HepG2 (cell line): Measurements from ENCODE around the gene STOML3. TPM values are rescaled to one million over a fixed set of nuclear protein-coding genes. Genes with fewer than 3 reads are reported as not detected.

ENCODE experiments used
- ATAC-seq: fragments of 200-7000 bp; cut with Tn5 transposase; 3 replicates; pipeline ENCODE4 v1.9.1; 2020; ENCODE audit warnings: mild to moderate bottlenecking, moderate library complexity
- BruUV-seq: library from RNA; stranded (reverse); fragments of 400-500 nt; replicated peaks from 2 replicates; lab custom pipeline; 2021; lab: Mats Ljungman, UMichigan
- CTCF ChIA-PET: fragments of 300-600 bp; formaldehyde crosslinking; extraction: SDS; loops from one replicate; lab custom pipeline; 2021; ENCODE audit warnings: low total read pairs, inconsistent platforms, low intra/inter-chr PET ratio; lab: Yijun Ruan, JAX
- POLR2A ChIA-PET: fragments of 350-600 bp; sonication (Branson Sonifier 250); formaldehyde crosslinking; loops from one replicate; lab custom pipeline; 2020; ENCODE audit warnings: antibody characterized with exemption, inconsistent platforms; lab: Yijun Ruan, JAX
- DNase-seq: peaks from one replicate; pipeline ENCODE4 v3.0.0-alpha.2; 2015; ENCODE audit warnings: low spot score
- FAIRE-seq: peaks from 3 replicates; lab custom pipeline; 2011; peaks lifted over from hg19 to GRCh38; lab: Jason Lieb, UNC
- H2AFZ ChIP-seq: one replicate; pipeline ENCODE4 v1.6.1; 2011; ENCODE audit warnings: low read length, inconsistent platforms
- H3K27ac ChIP-seq: fragments of 300-600 bp; 3 replicates; pipeline ENCODE4 v1.8.0; 2011; ENCODE audit warnings: mixed run types, mild to moderate bottlenecking, mixed read lengths, low read length, inconsistent platforms; ENCODE audit not compliant: insufficient read depth; ENCODE audit errors: extremely low read length
- H3K27me3 ChIP-seq, 2 experiments: fragments of 200-600 bp in 1 of 2; 2 replicates in 1 of 2; 3 replicates in 1 of 2; pipeline versions ENCODE4 v1.6.0 to v1.8.0; 2011; ENCODE audit warnings: low read length in 2 of 2, mild to moderate bottlenecking in 2 of 2, moderate library complexity in 2 of 2, inconsistent platforms in 1 of 2; ENCODE audit not compliant: insufficient read depth in 2 of 2, control insufficient read depth in 1 of 2
- H3K36me3 ChIP-seq, 2 experiments: fragments of 200-600 bp in 1 of 2; replicated peaks in 1 of 2; 2 replicates in 1 of 2; 3 replicates in 1 of 2; pipeline versions ENCODE4 v1.5.1 to v1.8.0; 2011; ENCODE audit warnings: low read length in 2 of 2, inconsistent platforms in 1 of 2; ENCODE audit not compliant: insufficient read depth in 2 of 2, control insufficient read depth in 1 of 2
- H3K4me1 ChIP-seq: 2 replicates; pipeline ENCODE4 v1.5.1; 2012; ENCODE audit warnings: low read length, inconsistent platforms; ENCODE audit not compliant: insufficient read depth
- H3K4me2 ChIP-seq: 2 replicates; pipeline ENCODE4 v1.6.0; 2011; ENCODE audit warnings: low read depth, low read length, inconsistent platforms
- H3K4me3 ChIP-seq, 3 experiments: fragments of 200-600 bp in 1 of 3; sonication (generic), shearing (Covaris generic) in 1 of 3; replicated peaks in 1 of 3; 2 replicates each; pipeline ENCODE4 v1.5.1; 2011 to 2016; ENCODE audit warnings: low read length in 3 of 3, inconsistent platforms in 2 of 3, low read depth in 2 of 3, mild to moderate bottlenecking in 2 of 3, control low read depth in 1 of 3, mixed read lengths in 1 of 3; ENCODE audit not compliant: insufficient read depth in 1 of 3
- H3K79me2 ChIP-seq: one replicate; pipeline ENCODE4 v1.6.1; 2011; ENCODE audit warnings: low read length, inconsistent platforms; ENCODE audit not compliant: insufficient read depth
- H3K9ac ChIP-seq: 2 replicates; pipeline ENCODE4 v1.6.0; 2011; ENCODE audit warnings: mild to moderate bottlenecking, low read depth, low read length, inconsistent platforms; ENCODE audit not compliant: insufficient read depth
- H3K9me3 ChIP-seq: 2 replicates; pipeline ENCODE4 v1.5.1; 2012; ENCODE audit warnings: mild to moderate bottlenecking, low read length
- H4K20me1 ChIP-seq: 2 replicates; pipeline ENCODE4 v1.6.0; 2011; ENCODE audit warnings: inconsistent platforms, mild to moderate bottlenecking, low read length, moderate library complexity; ENCODE audit not compliant: insufficient read depth
- HDAC1 ChIP-seq: sonication (generic); formaldehyde crosslinking; IDR thresholded peaks from 2 replicates; pipeline ENCODE4 v1.5.1; 2020; ENCODE audit warnings: mild to moderate bottlenecking, missing genetic modification reagents
- KMT2A ChIP-seq: sonication (generic); formaldehyde crosslinking; IDR thresholded peaks from 2 replicates; pipeline ENCODE4 v1.4.0; 2020; ENCODE audit warnings: missing genetic modification reagents
- POLR2A ChIP-seq, 2 experiments: IDR thresholded peaks; 2 replicates each; pipeline ENCODE4 v1.6.1; 2011; ENCODE audit warnings: low read depth in 2 of 2, low read length in 2 of 2, mild to moderate bottlenecking in 1 of 2, moderate library complexity in 1 of 2; ENCODE audit not compliant: insufficient read depth in 1 of 2
- RFXAP ChIP-seq: sonication (generic); formaldehyde crosslinking; IDR thresholded peaks from 2 replicates; pipeline ENCODE4 v1.4.0; 2020; ENCODE audit warnings: missing genetic modification reagents, borderline replicate concordance
- TCF7L2 ChIP-seq: IDR thresholded peaks from 2 replicates; pipeline ENCODE4 v1.6.1; 2011; ENCODE audit warnings: mild to moderate bottlenecking, low read depth, low read length, moderate library complexity
- TSC22D2 ChIP-seq: sonication (generic); formaldehyde crosslinking; IDR thresholded peaks from 2 replicates; pipeline ENCODE4 v1.5.1; 2020; ENCODE audit warnings: missing genetic modification reagents, mild to moderate bottlenecking, borderline replicate concordance
- U2AF1 ChIP-seq: fragments of 200-400 bp; formaldehyde crosslinking; optimal IDR thresholded peaks from 2 replicates; pipeline ENCODE3; 2017; ENCODE audit warnings: mild to moderate bottlenecking, low read depth, low read length
- ZFP36 ChIP-seq: fragments of 150-350 bp; IDR thresholded peaks from 2 replicates; pipeline ENCODE4 v1.6.1; 2018; ENCODE audit warnings: borderline replicate concordance, low read length, low read depth; ENCODE audit not compliant: partially characterized antibody
- ZNF605 ChIP-seq: sonication (generic); formaldehyde crosslinking; IDR thresholded peaks from 2 replicates; pipeline ENCODE4 v1.8.0; 2022; ENCODE audit warnings: mild to moderate bottlenecking, missing genetic modification reagents
- ZNF652 ChIP-seq: IDR thresholded peaks from 2 replicates; pipeline ENCODE4 v1.6.1; 2016; ENCODE audit warnings: low read depth, borderline replicate concordance
- ZNF687 ChIP-seq: sonication (generic); formaldehyde crosslinking; IDR thresholded peaks from 2 replicates; pipeline ENCODE4 v1.5.1; 2020; ENCODE audit warnings: mild to moderate bottlenecking, missing genetic modification reagents, moderate library complexity
- ZNF800 ChIP-seq: sonication (generic); formaldehyde crosslinking; IDR thresholded peaks from 2 replicates; pipeline ENCODE4 v1.4.0; 2020; ENCODE audit warnings: missing genetic modification reagents
- WGBS: methylation state at CpG from one replicate; pipeline ENCODE4 v1.1.6; 2017; ENCODE audit warnings: low lambda C conversion rate; 5-methylcytosine and 5-hydroxymethylcytosine counted together
- in situ Hi-C: cut with HindIII; loops from 2 replicates; pipeline ENCODE4 v1.10.0; 2017; ENCODE audit warnings: low pct_unique_long_range_greater_than_20kb; ENCODE audit not compliant: extremely low pct_ligation_motif_present
- intact Hi-C: fragments of 100-400 bp; cut with micrococcal nuclease; formaldehyde crosslinking; loops from one replicate; pipeline ENCODE4 v1.10.0; 2022; ENCODE audit not compliant: unreplicated experiment
- polyA plus RNA-seq, 8 experiments: library from polyadenylated mRNA; depleted of rRNA in 3 of 8; stranded (reverse) in 7 of 8; unstranded in 1 of 8; fragments of >200 nt; fragmentation: Illumina TruSeq in 4 of 8; extraction: Trizol in 4 of 8; gene quantifications; 2 replicates each; pipeline versions ENCODE4 v1.2.1 to v1.2.3, GENCODE V29; 2011 to 2016; ENCODE audit warnings: low read depth in 4 of 8, missing spikeins in 1 of 8, mixed read lengths in 1 of 8; ENCODE audit not compliant: insufficient read depth in 1 of 8
- total RNA-seq, 5 experiments: library from RNA; depleted of rRNA; stranded (reverse); fragments of >200 nt; fragmentation: Illumina TruSeq; extraction: Trizol; gene quantifications; 2 replicates each; pipeline ENCODE4 v1.2.3, GENCODE V29; 2016; ENCODE audit warnings: low read depth in 1 of 5
- TF ChIP-seq, protein P1 (sequence below): sonication (generic); formaldehyde crosslinking; IDR thresholded peaks from 2 replicates; pipeline ENCODE4 v1.5.0; 2020; ENCODE audit warnings: missing genetic modification reagents
- TF ChIP-seq, protein P2 (sequence below): sonication (generic); formaldehyde crosslinking; IDR thresholded peaks from 2 replicates; pipeline ENCODE4 v1.5.0; 2020; ENCODE audit warnings: missing genetic modification reagents

STOML3 gene
- total and polyA plus RNA-seq, 2 of the 13 experiments (the other 11 are each of a cell fraction or from before 2014, with no cell fraction given), result not detected

DNA sequence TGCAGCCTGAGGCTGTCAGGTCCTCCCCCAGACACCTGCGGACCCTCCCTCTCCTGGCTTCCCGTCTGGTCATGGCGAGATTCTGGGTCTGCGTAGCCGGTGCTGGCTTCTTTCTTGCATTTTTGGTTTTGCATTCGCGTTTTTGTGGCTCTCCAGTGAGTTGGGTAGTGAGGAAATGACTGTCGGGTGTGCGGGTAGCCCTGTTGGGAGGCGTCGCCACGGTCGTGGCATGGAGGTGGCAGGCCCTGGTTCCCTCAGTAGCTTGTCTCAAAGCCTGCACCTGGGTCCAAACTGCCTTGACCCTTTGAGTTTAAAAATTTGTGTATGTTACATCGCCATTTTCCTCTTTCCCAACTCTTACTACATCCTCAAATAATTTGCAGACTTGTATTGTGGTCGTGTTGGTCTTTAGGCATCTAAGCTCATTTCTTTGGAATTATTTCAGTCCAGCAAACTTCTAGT lies 48.0 kb upstream of the STOML3 start (continued):
- peak; percentile 73 for TF ChIP-seq ZNF687 (CRISPR knock-in tag)

- H2AFZ ChIP-seq, result peak within 1 kb of the TSS; percentile 95
- peaks cover 39% of the 10 kb centered on the region for H3K4me1 ChIP-seq
- 0% methylated on average over 18 of the region's 41 CpGs for WGBS
- H3K9me3 ChIP-seq, result no peaks in the 10 kb centered on the region
- H3K27ac ChIP-seq, result peak within 1 kb of the TSS; percentile 88
- H3K4me2 ChIP-seq, result peak within 1 kb of the TSS; percentile 89
- FAIRE-seq (no peak), ATAC-seq (peak; percentile 92), DNase-seq (peak; percentile 84)
- H3K79me2 ChIP-seq, result peaks cover 59% of the 10 kb centered on the region
- peak within 1 kb of the TSS; percentile 81 for H3K9ac ChIP-seq
- intact Hi-C loops (loop anchor here (10.0 kb wide), 1 partner anchor 617 kb away; the partner anchor contains the start of gene COG6), in situ Hi-C loops (no loop called here)
- peak within 1 kb of the TSS; percentile 84 to 95 (median 86) for H3K4me3 ChIP-seq
- ChIA-PET POLR2A (interaction anchor here (1.0 to 1.9 kb wide), 4 partner anchors 10 to 689 kb away, joined by 3 to 5 read pairs (median 4); partner anchors contain the start of gene UFM1), CTCF (no interaction called here)
- BruUV-seq, result no TSS peak
- H3K27me3 ChIP-seq, result no peaks in the 10 kb centered on the region; a peak in 1 of 5 replicates
- no peaks in the 10 kb centered on the region for H3K36me3 ChIP-seq
- H4K20me1 ChIP-seq, result peaks cover 8% of the 10 kb centered on the region; the same call in 1 of the 2 replicates
- TF ChIP-seq TSC22D2 (CRISPR knock-in tag) (no peak), KMT2A (CRISPR knock-in tag) (peak; percentile 77), ZNF652 (peak; percentile 31; the same call in 1 of the 2 replicates), RFXAP (CRISPR knock-in tag) (0 out of 2 replicates have a peak, but pooled peaks have one; percentile 16), HDAC1 (CRISPR knock-in tag) (peak; percentile 75), ZFP36 (no peak), U2AF1 (no peak), POLR2A (IDR thresholded peaks at IDR 0.05; ENCODE audit: insufficient read depth in 1 of 2, low read depth in 2 of 2, low read length in 2 of 2) (peak; percentile 44 to 74; a peak in 3 of 4 replicates), ZNF605 (CRISPR knock-in tag) (no peak), ZNF800 (CRISPR knock-in tag) (no peak), TCF7L2 (no peak)
- TF ChIP-seq, protein P1, sequence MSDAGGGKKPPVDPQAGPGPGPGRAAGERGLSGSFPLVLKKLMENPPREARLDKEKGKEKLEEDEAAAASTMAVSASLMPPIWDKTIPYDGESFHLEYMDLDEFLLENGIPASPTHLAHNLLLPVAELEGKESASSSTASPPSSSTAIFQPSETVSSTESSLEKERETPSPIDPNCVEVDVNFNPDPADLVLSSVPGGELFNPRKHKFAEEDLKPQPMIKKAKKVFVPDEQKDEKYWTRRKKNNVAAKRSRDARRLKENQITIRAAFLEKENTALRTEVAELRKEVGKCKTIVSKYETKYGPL, result 0 out of 2 replicates have a peak, but pooled peaks have one; percentile 16
- TF ChIP-seq, protein P2, sequence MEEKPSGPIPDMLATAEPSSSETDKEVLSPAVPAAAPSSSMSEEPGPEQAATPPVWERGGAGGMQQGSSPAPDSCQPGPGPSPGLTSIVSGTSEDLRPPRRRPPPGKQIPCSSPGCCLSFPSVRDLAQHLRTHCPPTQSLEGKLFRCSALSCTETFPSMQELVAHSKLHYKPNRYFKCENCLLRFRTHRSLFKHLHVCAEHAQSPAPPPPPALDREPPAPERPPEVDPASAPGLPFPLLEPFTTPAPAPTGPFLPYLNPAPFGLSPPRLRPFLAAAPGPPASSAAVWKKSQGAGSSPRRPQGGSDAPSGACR (CRISPR knock-in tag), result no peak
Measured at GRCh38 chr13:39037880-39038568, 47.4 kb upstream of the STOML3 start, which contains the start of the genes NHLRC3 and PROSER1. Gene NHLRC3, plus strand, starts transcription at chr13:39038456. Its CDS starts 184 bp downstream, at chr13:39038640. Gene PROSER1, minus strand, starts transcription at chr13:39038089. Its CDS starts 847 bp downstream, at chr13:39037242.
